Measurements from ENCODE around the gene SLC10A7.
"Not testable (repeated sequence)": the region's sequence is repeated elsewhere in the genome, so short reads cannot be mapped to it uniquely, and the experiment has no call there.

SLC10A7 gene

GRCh38 chr4:146350114-146350513 is 171.6 kb downstream of the SLC10A7 start:
- not testable (repeated sequence) for DNase-seq (ENCODE audit: low spot score)

GRCh38 chr4:146349306-146349705 is 172.4 kb downstream of the SLC10A7 start:
- DNase-seq (ENCODE audit: low spot score): no peak

DNA sequence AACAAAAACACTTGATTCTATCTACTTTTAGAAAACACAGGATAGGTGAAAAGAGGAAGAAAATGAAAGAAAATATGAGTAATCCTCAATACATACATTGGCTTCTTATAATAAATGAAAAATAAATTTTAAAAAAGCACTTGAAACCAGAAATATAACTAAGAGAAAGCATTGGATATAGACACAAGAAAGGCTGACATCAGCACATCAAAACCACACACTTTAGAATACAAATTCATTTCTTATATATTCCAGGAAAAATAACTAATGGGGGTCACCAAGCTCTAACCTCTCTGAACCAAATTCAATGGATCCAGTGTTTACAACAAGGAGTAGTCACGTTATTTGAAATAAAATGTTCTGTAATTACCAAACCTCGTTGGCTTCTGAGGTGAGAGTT is 173.9 kb downstream of the SLC10A7 start:
- no peak for DNase-seq (ENCODE audit: low spot score)

- DNase-seq (ENCODE audit: low spot score): no peak
These were observed 175.5 kb downstream of the SLC10A7 start for GRCh38 chr4:146346276-146346675.

DNA sequence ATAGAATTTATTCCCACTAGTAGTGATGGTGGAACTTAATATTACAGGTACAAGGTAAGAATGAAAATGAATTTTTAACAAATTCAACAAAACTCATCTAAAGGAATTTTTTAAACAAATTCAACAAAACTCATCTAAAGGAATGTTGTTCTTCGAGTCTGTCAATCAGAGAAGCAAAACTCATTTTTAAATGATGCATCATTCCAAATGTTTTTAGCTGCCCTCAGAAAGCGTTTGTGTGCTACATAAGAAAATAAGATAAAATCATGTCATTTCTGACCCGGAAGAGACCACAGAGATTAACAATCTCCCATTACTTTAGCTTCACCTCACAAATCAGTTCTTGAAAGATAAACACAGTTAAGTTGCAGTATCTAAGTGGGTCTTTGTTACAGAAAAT is 178.0 kb downstream of the SLC10A7 start:
- no peak for DNase-seq (ENCODE audit: low spot score)

DNA sequence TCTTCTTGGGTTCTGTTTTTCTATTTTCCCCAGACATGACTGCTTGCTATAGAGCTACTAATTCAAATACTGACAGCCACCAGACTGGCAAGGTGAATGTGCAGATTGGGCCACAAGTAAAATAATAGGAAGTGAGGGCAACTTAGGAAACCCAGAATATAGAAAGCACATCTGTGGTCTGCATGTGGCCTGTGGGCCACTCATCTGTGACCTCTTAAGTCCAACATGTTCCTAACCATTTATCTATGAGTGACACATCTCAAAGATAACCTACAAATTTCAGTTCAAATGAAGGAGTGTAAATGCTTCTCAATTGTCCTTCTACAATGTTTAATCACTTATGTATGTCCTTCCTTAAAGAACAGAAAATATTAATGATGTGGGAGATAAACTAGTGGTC is 178.5 kb downstream of the SLC10A7 start:
- DNase-seq (ENCODE audit: low spot score): no peak

DNA sequence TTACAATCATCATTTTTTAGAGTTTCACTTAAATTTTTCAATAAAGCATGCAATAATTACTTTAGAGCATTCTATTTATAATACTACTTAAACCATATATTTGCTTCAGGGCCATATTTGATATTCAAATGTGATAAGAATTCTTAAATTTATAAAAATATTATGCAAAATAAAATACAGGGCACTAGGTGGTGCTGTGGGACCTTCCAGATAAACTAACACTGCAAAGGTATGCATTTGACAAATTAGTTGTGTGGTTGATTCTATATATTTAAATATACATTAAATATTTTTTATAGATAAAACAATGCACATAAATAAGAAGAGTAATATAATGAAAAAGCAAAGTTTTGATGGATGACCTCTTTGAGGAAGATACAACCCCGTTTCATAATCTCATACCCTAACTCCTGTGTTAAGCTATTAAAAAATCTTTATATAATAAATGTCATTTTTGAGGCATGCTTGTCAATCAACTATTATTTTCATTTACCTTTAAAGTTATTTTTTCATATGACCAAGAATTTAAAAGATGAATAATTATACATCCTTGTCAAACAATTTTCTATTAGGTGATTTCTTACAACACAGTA is 179.0 kb downstream of the SLC10A7 start:
- peak; percentile 24 for DNase-seq (ENCODE audit: low spot score)

DNA sequence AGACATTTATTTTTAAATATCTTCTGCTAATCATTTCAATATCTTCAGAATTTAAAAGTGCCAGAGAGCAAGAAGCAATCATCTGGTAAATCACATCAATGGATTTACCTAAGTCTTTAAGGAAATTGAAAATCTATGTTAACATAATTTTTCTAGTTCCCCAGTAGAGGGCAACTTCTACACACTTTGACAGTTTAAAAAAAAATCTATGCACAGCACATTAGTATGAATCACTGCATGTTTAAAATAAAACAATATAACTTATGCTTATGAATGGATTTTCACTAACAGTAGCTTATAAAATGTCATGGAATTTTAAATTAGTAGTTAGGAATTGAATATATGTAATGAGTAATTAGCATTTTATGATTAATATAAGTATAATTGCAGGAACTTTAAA is 180.9 kb downstream of the SLC10A7 start:
- peak; percentile 13 for DNase-seq (ENCODE audit: low spot score)

- no peak for DNase-seq (ENCODE audit: low spot score)
These were observed 183.2 kb downstream of the SLC10A7 start for GRCh38 chr4:146338512-146338911.

DNA sequence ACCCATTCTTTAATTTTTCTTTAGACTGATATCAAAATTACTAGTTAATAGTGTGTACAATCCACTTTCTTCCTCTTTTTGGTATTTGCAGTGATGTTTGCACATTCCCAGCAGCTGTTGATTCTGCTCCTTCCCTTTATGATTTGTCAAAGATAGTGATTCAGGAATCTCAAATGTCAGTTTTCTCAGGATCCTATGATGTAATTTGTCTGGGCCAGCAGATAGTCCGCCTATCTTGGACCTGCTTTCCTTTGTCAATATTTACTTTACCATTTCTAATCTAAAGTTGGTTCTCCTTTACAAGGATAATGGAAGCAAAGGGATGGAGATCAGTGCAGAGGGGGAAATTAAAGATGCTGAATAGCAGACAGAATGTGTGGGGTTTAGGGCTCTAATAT is 185.3 kb downstream of the SLC10A7 start:
- no peak for DNase-seq (ENCODE audit: low spot score)

- DNase-seq (ENCODE audit: low spot score): no peak
These were observed 185.9 kb downstream of the SLC10A7 start for GRCh38 chr4:146335763-146336409.

DNA sequence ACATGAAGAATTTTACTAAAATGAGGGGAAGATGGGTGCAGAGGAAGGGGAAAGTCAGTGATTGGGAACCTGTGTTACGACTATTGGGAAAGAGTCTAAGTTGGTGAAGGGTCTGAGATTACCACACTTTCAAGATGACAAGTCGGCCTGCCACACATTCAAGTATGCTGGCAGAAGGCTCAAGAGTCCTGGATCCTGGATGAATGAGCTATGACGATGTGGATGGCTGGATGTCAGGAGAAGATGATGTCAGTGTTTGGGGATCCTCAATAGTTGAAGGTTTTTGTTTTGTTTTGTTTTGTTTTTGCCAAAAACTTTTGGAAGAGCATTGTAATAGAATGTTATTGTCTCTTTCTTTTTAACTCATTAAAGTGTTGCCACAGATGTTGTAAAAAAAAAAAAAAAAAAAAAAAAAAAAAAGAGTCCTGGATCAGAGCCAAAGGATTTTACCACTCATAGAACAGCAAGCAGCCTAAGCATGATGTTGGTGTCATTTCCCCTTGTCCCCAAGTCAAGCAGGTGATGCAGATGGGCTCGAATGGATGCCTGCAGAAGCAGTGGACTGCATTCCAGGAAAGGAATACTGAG is 186.8 kb downstream of the SLC10A7 start:
- DNase-seq (ENCODE audit: low spot score): no peak

- no peak for DNase-seq (ENCODE audit: low spot score)
These were observed 187.9 kb downstream of the SLC10A7 start for GRCh38 chr4:146333895-146334262.

DNA sequence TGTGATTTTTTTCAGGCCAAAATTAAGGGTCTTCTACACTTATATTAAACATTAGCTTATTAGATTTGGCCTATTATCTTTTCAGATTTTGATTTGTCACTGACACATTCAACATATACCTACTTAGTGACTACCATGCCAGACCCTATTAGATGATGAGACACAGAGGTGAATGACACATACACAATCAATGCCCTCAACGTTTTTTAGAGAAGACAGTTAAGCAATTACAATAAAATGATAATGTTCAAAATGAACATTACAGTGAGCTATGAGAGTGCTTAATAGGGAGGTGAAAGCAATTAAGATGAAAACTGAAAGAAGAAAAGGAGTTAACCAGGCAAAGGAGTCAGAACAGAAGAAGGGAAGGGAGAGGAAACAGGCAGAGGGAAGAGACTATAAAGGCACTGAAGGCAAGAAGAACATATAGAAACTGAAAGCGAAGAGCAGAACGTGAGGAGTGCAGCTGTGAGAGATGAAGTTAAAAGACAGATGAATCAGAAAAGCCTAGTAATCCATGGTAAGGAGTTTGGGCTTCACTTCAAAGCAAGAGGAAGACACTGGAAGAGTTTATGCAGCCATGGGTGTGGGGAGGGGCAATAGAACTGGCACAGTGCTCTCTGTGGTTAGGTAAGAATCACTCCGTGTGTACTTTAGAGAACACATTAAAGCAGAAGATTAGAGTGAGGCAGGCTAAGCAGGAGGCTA is 188.4 kb downstream of the SLC10A7 start:
- peak; percentile 24 for DNase-seq (ENCODE audit: low spot score)

- DNase-seq (ENCODE audit: low spot score): no peak
These were observed 191.3 kb downstream of the SLC10A7 start for GRCh38 chr4:146330392-146330791.

DNA sequence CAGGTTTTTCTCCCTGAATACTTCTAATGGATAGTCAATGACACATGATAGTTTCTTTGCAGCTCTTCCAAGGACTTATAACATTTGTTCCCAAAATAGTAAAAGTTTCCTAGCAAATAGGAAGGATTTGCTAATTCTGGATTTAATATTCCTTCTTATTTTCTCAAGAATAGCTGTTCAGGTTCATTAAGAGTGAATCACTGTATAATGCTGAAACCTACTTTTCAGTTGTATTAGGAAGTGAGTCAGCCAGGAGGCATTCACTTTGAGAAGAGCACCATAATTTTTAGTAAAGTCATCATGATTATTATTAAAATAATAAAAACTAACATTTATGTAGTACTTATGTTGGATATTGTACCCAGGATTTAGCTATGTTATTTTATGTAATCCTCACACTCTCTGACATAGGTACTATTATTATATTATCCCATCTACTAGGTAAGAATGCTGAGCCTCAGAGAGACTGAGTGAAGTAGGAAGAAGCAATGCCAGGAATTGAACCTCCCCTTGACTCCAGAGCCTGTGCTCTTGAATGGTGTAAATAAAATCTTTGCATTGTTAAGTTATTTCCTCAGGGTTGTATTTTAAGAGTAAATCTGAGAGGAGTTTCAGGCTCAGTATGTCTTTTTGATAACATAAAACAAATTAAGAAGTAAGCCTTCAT is 192.6 kb downstream of the SLC10A7 start:
- no peak for DNase-seq (ENCODE audit: low spot score)

GRCh38 chr4:146327859-146328650 is 193.7 kb downstream of the SLC10A7 start:
- DNase-seq (ENCODE audit: low spot score): no peak

DNA sequence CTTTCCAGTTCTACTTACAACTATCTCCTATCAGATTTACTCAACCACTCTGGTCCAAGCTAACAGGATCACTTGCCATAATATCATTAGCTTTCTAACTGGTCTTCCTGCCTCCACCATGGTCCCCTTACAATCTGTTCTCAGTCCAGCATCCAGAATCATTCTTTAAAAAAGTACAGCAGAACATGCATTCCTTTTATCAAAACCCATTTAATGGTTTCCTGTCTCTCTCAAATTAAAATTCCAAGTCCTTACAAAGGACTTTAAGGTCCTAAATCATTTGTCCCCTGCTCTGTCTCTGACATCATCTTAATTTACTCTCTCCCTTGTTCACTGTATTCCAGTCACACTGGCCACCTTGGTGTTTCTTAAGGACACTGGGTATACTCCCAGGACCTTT is 202.8 kb downstream of the SLC10A7 start:
- no peak for DNase-seq (ENCODE audit: low spot score)

DNA sequence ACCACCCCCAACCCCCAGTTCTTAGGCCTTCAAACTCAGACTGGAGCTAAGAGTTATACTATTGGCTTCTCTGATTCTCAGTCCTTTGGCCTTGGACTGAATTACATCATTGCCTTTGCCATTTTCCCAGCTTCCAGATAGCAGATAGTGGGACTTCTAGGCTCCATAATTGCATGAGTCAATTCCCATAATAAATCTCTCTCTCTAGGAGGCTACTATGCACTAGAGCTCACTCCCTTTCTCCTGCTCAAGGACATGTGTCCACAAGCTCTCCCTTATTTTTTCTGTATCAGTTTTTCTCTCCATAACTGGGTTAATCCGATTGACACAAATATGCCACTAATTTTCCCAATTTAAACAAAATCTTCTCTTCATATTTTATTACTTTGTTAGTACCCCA is 204.0 kb downstream of the SLC10A7 start:
- no peak for DNase-seq (ENCODE audit: low spot score)

DNA sequence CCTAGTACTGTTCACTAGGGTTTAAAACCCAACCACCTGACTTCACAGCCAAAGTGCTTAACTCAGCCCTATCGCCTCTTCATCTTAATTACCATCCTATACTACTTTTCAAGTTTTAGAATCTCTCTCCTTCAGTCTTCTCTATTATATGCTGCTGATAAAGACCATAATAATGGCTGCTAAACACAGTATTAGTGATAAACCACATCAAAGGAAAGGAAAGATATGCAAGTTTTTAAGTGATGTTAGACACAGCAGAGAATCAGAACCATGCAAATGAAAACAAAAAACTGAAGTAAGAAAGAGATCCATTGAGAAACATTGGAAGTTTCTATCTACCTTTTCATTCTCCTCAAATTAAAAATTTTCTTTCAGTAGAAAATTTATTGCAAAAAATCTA is 206.6 kb downstream of the SLC10A7 start:
- no peak for DNase-seq (ENCODE audit: low spot score)

DNA sequence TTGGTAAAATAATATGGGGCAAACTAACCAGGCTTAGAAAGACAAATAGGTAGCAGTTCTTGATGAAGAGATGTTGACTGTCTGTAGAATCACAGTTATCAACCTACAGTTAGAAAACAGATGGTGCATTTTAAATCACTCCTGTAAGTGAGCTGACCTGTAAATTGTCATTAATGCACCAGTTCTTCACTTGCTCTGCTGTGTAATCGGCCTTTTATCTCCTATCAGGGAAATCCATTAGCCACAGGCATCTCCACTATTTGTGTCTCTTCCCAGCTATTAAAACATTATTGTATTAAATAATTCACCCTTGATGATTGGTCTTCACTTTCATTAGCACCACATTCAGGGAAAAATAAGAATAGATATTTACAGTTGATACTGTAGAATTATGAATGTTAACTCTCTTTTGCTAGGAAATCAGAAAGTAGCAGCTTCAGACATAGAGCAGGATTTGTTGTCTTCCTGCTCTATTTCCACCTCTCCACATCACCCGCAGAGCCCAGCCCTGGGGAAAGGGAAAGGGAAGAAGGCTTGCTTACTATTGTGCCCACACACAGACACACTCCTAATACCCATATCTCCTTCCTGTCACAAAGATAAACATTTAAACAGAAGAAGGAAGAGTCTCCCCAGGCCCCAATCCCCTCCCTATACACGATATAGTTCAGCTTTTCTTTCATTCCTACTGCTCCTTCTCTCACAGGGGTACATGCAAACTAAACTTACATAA is 210.3 kb downstream of the SLC10A7 start:
- no peak for DNase-seq (ENCODE audit: low spot score)

All from AG08396 (cell line).